GM23338 (cell line): ENCODE measurements around the gene TBPL2. TPM values are rescaled to one million over a fixed set of nuclear protein-coding genes. Genes with fewer than 3 reads are reported as not detected.

ENCODE experiments used
- ATAC-seq: fragments of 200-7000 bp; cut with Tn5 transposase; 3 replicates; pipeline ENCODE4 v1.9.1; 2020
- DNase-seq: peaks from one replicate; pipeline ENCODE4 v3.0.0-alpha.2; 2015; ENCODE audit warnings: low spot score
- H2AFZ ChIP-seq: fragments of 200-600 bp; sonication (generic); 2 replicates; pipeline ENCODE4 v1.8.0; 2016; ENCODE audit warnings: antibody characterized with exemption, mild to moderate bottlenecking, moderate library complexity
- H3F3A ChIP-seq: fragments of 200-600 bp; sonication (generic); replicated peaks from 2 replicates; pipeline ENCODE4 v1.8.0; 2017; ENCODE audit warnings: antibody characterized with exemption, mixed run types, low read depth
- H3K27ac ChIP-seq: fragments of 200-600 bp; sonication (generic); 2 replicates; pipeline ENCODE4 v1.6.1; 2016; ENCODE audit warnings: low read depth
- H3K27me3 ChIP-seq: fragments of 200-600 bp; sonication (generic); 2 replicates; pipeline ENCODE4 v1.8.0; 2016; ENCODE audit warnings: mild to moderate bottlenecking, mixed run types, moderate library complexity; ENCODE audit not compliant: insufficient read depth
- H3K36me3 ChIP-seq: fragments of 200-600 bp; sonication (generic); 2 replicates; pipeline ENCODE4 v1.8.0; 2016; ENCODE audit warnings: mild to moderate bottlenecking; ENCODE audit not compliant: insufficient read depth
- H3K4me1 ChIP-seq: fragments of 200-600 bp; sonication (generic); 2 replicates; pipeline ENCODE4 v1.8.0; 2016; ENCODE audit warnings: mild to moderate bottlenecking, moderate library complexity; ENCODE audit not compliant: insufficient read depth
- H3K4me2 ChIP-seq: fragments of 200-600 bp; sonication (generic); 2 replicates; pipeline ENCODE4 v1.7.1; 2017; ENCODE audit warnings: mixed run types
- H3K4me3 ChIP-seq: fragments of 200-600 bp; sonication (generic); 2 replicates; pipeline ENCODE4 v1.6.1; 2016; ENCODE audit warnings: mixed run types
- H3K79me2 ChIP-seq: fragments of 200-600 bp; sonication (generic); replicated peaks from 2 replicates; pipeline ENCODE4 v1.8.0; 2017; ENCODE audit warnings: mild to moderate bottlenecking; ENCODE audit not compliant: insufficient read depth
- H3K9me2 ChIP-seq: fragments of 200-600 bp; sonication (generic); 2 replicates; pipeline ENCODE4 v1.8.0; 2017; ENCODE audit not compliant: insufficient read depth
- H4K20me1 ChIP-seq: fragments of 200-600 bp; sonication (generic); replicated peaks from 2 replicates; pipeline ENCODE4 v1.8.0; 2017; ENCODE audit warnings: mild to moderate bottlenecking; ENCODE audit not compliant: insufficient read depth
- H3K27ac Mint-ChIP-seq: 2 replicates; pipeline ENCODE4 v1.8.0; 2020; ENCODE audit warnings: inconsistent platforms, mild to moderate bottlenecking, moderate library complexity, mixed read lengths
- H3K27me3 Mint-ChIP-seq: 3 replicates; pipeline ENCODE4 v1.8.0; 2022; ENCODE audit warnings: low read depth, mild to moderate bottlenecking, moderate library complexity, mixed read lengths, inconsistent platforms; ENCODE audit not compliant: insufficient read depth, poor library complexity
- H3K36me3 Mint-ChIP-seq: 3 replicates; pipeline ENCODE4 v1.8.0; 2021; ENCODE audit warnings: low read depth, mild to moderate bottlenecking, inconsistent platforms, moderate library complexity, mixed read lengths
- H3K4me1 Mint-ChIP-seq: 3 replicates; pipeline ENCODE4 v1.8.0; 2020; ENCODE audit warnings: mild to moderate bottlenecking, inconsistent platforms, mixed read lengths
- H3K4me3 Mint-ChIP-seq: 3 replicates; pipeline ENCODE4 v1.8.0; 2021; ENCODE audit warnings: moderate library complexity, mild to moderate bottlenecking, inconsistent platforms, mixed read lengths
- H3K9me3 Mint-ChIP-seq: 3 replicates; pipeline ENCODE4 v1.8.0; 2020; ENCODE audit warnings: moderate library complexity, mild to moderate bottlenecking, inconsistent platforms, mixed read lengths
- CREB1 ChIP-seq: fragments of 250-450 bp; sonication (Bioruptor Pico); IDR thresholded peaks from 2 replicates; pipeline ENCODE4 v1.5.0; 2020; ENCODE audit warnings: low read depth, mild to moderate bottlenecking, moderate library complexity
- ZNF114 ChIP-seq: fragments of 250-450 bp; sonication (Bioruptor Pico); IDR thresholded peaks from 2 replicates; pipeline ENCODE4 v1.5.0; 2020; ENCODE audit warnings: mild to moderate bottlenecking, moderate library complexity
- polyA plus RNA-seq: library from polyadenylated mRNA; unstranded; fragments of >200 nt; fragmentation: Nextera tagmentation; extraction: Ambion mirVana; gene quantifications from 2 replicates; pipeline ENCODE4 v1.2.1, GENCODE V29; 2016
- total RNA-seq: library from RNA; depleted of rRNA; stranded (reverse); fragments of >200 nt; shearing (Covaris generic); gene quantifications from 2 replicates; pipeline ENCODE4 v1.2.3, GENCODE V29; 2014
- TF ChIP-seq, protein P1 (sequence below): fragments of 250-450 bp; sonication (Bioruptor Pico); IDR thresholded peaks from 2 replicates; pipeline ENCODE4 v1.5.0; 2020; ENCODE audit warnings: mild to moderate bottlenecking, moderate library complexity
- TF ChIP-seq, protein P2 (sequence below): IDR thresholded peaks from 2 replicates; pipeline ENCODE4 v1.6.1; 2016; ENCODE audit warnings: antibody characterized with exemption
- TF ChIP-seq, protein P3 (sequence below), 2 experiments: fragments of 200-600 bp in 1 of 2; sonication (generic) in 1 of 2; conservative IDR thresholded peaks; 2 replicates each; pipeline versions ENCODE4 v1.5.1 to v1.6.1; 2016 to 2017; ENCODE audit warnings: antibody characterized with exemption in 2 of 2, low read depth in 2 of 2, mild to moderate bottlenecking in 2 of 2, moderate library complexity in 1 of 2

TBPL2 gene
- total and polyA plus RNA-seq, 2 experiments from 2014 or later = 0.24 TPM; not detected in 1

DNA sequence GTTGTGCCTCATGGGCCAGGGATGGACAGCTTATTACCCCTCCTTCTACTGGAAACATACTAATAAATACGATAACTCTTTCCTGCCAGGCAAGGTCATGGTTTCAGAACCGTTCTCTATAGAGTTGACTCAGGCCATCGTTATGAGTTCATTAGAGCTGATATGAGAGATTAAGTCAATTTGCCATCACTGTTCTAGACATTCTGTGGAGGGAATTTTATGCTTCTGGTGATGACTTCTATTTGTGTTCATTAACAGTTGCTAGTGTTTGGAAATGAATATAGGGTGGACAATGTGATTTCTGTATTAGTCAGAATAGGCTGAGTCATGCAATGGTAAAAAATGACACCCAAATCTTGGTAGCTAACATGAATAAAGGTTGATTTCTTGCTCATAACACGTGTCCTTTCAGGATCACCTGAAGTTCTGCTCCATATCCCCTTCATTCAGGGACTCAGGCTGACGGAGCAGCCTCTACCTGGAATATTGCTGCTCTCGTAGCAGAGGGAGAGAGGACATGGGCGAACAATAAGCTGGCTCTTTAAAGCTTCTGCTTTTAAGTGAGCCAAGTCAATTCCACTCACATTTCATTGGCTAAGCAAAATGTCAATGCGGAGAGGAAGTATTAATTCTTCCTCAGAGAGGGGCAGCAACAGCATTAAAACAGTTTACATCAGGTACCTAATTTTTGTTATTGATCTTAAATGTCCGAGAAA, 18.5 kb upstream of the TBPL2 start (continued):
- TF ChIP-seq, protein P1, sequence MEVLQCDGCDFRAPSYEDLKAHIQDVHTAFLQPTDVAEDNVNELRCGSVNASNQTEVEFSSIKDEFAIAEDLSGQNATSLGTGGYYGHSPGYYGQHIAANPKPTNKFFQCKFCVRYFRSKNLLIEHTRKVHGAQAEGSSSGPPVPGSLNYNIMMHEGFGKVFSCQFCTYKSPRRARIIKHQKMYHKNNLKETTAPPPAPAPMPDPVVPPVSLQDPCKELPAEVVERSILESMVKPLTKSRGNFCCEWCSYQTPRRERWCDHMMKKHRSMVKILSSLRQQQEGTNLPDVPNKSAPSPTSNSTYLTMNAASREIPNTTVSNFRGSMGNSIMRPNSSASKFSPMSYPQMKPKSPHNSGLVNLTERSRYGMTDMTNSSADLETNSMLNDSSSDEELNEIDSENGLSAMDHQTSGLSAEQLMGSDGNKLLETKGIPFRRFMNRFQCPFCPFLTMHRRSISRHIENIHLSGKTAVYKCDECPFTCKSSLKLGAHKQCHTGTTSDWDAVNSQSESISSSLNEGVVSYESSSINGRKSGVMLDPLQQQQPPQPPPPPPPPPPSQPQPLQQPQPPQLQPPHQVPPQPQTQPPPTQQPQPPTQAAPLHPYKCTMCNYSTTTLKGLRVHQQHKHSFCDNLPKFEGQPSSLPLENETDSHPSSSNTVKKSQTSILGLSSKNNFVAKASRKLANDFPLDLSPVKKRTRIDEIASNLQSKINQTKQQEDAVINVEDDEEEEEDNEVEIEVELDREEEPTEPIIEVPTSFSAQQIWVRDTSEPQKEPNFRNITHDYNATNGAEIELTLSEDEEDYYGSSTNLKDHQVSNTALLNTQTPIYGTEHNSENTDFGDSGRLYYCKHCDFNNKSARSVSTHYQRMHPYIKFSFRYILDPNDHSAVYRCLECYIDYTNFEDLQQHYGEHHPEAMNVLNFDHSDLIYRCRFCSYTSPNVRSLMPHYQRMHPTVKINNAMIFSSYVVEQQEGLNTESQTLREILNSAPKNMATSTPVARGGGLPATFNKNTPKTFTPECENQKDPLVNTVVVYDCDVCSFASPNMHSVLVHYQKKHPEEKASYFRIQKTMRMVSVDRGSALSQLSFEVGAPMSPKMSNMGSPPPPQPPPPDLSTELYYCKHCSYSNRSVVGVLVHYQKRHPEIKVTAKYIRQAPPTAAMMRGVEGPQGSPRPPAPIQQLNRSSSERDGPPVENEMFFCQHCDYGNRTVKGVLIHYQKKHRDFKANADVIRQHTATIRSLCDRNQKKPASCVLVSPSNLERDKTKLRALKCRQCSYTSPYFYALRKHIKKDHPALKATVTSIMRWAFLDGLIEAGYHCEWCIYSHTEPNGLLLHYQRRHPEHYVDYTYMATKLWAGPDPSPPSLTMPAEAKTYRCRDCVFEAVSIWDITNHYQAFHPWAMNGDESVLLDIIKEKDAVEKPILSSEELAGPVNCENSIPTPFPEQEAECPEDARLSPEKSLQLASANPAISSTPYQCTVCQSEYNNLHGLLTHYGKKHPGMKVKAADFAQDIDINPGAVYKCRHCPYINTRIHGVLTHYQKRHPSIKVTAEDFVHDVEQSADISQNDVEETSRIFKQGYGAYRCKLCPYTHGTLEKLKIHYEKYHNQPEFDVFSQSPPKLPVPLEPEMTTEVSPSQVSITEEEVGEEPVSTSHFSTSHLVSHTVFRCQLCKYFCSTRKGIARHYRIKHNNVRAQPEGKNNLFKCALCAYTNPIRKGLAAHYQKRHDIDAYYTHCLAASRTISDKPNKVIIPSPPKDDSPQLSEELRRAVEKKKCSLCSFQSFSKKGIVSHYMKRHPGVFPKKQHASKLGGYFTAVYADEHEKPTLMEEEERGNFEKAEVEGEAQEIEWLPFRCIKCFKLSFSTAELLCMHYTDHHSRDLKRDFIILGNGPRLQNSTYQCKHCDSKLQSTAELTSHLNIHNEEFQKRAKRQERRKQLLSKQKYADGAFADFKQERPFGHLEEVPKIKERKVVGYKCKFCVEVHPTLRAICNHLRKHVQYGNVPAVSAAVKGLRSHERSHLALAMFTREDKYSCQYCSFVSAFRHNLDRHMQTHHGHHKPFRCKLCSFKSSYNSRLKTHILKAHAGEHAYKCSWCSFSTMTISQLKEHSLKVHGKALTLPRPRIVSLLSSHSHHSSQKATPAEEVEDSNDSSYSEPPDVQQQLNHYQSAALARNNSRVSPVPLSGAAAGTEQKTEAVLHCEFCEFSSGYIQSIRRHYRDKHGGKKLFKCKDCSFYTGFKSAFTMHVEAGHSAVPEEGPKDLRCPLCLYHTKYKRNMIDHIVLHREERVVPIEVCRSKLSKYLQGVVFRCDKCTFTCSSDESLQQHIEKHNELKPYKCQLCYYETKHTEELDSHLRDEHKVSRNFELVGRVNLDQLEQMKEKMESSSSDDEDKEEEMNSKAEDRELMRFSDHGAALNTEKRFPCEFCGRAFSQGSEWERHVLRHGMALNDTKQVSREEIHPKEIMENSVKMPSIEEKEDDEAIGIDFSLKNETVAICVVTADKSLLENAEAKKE (CRISPR knock-in tag) = no peak

DNA sequence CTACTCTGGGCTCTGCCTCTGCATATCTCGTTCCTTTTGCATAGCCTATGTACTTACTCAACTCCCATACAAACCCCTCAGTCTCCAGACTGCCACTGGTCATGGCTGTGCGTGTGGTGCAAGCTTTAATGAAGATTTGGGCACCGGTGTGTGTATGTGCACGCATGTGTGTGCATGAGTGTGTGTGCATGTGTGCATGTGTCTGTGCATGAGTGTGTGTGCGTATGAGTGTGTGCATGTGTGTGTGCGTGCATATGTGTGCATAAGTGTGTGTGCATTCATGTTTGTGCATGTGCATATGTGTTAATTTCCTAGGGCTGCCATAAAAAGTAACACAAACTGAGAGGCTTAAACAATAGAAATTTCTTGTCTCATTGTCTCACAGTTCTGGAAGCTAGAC, 17.1 kb upstream of the TBPL2 start:
- H3K36me3 Mint-ChIP-seq = peaks cover 6% of the 10 kb centered on the region
- no peak for ATAC-seq
- no peak overlapping the region for H2AFZ ChIP-seq
- TF ChIP-seq, protein P2, sequence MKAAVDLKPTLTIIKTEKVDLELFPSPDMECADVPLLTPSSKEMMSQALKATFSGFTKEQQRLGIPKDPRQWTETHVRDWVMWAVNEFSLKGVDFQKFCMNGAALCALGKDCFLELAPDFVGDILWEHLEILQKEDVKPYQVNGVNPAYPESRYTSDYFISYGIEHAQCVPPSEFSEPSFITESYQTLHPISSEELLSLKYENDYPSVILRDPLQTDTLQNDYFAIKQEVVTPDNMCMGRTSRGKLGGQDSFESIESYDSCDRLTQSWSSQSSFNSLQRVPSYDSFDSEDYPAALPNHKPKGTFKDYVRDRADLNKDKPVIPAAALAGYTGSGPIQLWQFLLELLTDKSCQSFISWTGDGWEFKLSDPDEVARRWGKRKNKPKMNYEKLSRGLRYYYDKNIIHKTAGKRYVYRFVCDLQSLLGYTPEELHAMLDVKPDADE = no peak
- TF ChIP-seq CREB1 (no peak), ZNF114 (no peak)
- TF ChIP-seq, protein P1 (CRISPR knock-in tag) = no peak
- TF ChIP-seq, protein P3, sequence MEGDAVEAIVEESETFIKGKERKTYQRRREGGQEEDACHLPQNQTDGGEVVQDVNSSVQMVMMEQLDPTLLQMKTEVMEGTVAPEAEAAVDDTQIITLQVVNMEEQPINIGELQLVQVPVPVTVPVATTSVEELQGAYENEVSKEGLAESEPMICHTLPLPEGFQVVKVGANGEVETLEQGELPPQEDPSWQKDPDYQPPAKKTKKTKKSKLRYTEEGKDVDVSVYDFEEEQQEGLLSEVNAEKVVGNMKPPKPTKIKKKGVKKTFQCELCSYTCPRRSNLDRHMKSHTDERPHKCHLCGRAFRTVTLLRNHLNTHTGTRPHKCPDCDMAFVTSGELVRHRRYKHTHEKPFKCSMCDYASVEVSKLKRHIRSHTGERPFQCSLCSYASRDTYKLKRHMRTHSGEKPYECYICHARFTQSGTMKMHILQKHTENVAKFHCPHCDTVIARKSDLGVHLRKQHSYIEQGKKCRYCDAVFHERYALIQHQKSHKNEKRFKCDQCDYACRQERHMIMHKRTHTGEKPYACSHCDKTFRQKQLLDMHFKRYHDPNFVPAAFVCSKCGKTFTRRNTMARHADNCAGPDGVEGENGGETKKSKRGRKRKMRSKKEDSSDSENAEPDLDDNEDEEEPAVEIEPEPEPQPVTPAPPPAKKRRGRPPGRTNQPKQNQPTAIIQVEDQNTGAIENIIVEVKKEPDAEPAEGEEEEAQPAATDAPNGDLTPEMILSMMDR (conservative IDR thresholded peaks at IDR 0.05; ENCODE audit: low read depth in 2 of 2) = no peak

More for the DNA sequence above, 17.1 kb upstream of the TBPL2 start:
- Histone ChIP-seq H3K36me3 (no peaks in the 10 kb centered on the region), H3K4me2 (no peak overlapping the region), H3K27ac (no peak overlapping the region), H3K27me3 (no peaks in the 10 kb centered on the region), H3K4me3 (no peak overlapping the region), H3K4me1 (no peaks in the 10 kb centered on the region; the same call in 1 of the 2 replicates), H3K79me2 (no peaks in the 10 kb centered on the region), H4K20me1 (no peaks in the 10 kb centered on the region), H3K9me2 (no peaks in the 10 kb centered on the region), H3F3A (no peaks in the 10 kb centered on the region)
- no peak overlapping the region for H3K27ac Mint-ChIP-seq
- no peak overlapping the region for H3K4me3 Mint-ChIP-seq
- peaks cover 1% of the 10 kb centered on the region for H3K27me3 Mint-ChIP-seq
- no peak for DNase-seq
- H3K9me3 Mint-ChIP-seq = peaks cover 18% of the 10 kb centered on the region
- peaks cover 14% of the 10 kb centered on the region for H3K4me1 Mint-ChIP-seq
